GM21360 (cell line): Measurements from ENCODE around the gene CCND2.
A peak's percentile ranks its signal among the peaks of the same experiment; 100 is the strongest.

Experiments
- ATAC-seq: cut with Tn5 transposase; IDR thresholded peaks from one replicate; pipeline ENCODE4 v1.9.1; 2021; ENCODE audit warnings: mild to moderate bottlenecking, moderate library complexity; ENCODE audit not compliant: unreplicated experiment

Gene CCND2

DNA sequence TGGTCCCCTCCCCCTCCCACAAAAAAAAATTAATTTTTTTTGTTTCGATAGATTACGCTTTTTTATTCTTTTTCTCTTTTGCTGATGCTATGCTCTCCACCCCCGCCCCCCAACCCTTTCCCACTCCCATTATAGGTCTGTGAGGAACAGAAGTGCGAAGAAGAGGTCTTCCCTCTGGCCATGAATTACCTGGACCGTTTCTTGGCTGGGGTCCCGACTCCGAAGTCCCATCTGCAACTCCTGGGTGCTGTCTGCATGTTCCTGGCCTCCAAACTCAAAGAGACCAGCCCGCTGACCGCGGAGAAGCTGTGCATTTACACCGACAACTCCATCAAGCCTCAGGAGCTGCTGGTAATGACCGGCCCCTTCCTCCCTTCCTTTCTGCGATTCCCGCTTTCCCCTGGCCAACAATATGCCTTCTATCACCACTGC is 2.3 kb downstream of the CCND2 start:
- no peak for ATAC-seq

DNA sequence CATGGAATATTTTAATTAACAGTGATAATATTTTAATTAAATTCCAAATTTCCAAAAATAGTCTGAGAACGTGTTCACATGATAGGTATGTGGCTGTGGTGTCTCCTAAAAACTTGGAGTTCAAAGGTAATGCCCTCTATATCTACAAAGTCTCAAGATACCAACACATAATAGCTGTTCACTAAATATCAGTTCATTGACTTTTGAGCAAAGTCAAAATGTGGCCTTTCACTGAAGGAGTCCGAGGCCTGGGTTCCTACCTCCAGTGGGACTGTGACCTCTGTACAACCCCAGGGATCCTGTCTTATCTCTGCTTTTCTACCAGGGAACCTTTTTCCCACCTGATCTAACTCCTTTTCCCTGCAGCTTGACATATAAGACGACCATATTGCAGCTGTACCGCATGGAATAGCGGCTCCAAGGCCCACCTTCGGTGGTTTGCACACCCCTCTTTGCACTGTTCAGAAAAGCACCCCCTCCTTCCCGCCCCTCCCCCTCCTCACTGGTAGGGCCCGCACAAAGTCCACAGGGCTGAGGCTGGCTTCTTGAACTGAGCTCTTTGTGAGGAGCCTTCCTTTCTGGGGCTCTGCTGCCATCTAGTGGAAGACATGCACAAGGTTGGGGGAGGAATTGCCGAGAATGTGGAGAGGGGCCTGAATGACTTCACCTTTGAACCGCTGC is 3.1 kb downstream of the CCND2 start:
- peak; percentile 33 for ATAC-seq

DNA sequence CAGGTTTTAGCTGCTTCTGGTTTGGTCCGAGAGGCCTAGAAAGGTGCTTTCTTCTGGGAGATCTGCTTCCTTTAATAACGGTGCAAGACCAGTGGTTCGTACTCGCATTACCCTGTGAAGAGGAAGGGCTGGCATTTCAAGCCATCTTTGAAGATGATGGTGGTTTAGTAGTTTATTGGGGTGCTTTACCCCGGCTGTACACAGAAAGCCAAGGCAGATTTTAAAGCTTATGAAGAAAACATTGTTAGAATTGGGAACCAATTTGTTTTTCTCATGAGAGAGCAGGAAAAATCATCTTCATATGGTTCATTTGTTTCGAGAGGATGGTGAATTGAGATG is 3.6 kb downstream of the CCND2 start:
- ATAC-seq = no peak

DNA sequence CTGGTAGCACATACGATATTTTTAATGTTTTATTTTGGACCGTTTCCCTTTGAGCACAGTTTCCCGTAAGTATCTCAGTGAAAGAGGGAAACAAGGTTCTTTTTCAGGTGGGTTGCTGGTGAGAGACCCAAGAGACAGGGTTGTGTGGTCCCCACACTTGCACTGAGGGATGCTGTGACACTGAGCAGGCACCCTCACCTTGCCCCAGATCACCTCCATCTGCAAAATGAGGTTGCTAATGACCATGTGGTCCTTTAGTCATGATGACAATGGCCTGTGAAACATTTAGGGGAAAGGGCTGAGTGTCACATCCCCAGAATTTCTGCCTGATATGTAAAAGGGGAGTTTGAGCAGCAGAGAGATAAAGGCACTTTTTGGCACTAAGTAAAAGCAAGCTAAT is 4.3 kb downstream of the CCND2 start:
- ATAC-seq = no peak

DNA sequence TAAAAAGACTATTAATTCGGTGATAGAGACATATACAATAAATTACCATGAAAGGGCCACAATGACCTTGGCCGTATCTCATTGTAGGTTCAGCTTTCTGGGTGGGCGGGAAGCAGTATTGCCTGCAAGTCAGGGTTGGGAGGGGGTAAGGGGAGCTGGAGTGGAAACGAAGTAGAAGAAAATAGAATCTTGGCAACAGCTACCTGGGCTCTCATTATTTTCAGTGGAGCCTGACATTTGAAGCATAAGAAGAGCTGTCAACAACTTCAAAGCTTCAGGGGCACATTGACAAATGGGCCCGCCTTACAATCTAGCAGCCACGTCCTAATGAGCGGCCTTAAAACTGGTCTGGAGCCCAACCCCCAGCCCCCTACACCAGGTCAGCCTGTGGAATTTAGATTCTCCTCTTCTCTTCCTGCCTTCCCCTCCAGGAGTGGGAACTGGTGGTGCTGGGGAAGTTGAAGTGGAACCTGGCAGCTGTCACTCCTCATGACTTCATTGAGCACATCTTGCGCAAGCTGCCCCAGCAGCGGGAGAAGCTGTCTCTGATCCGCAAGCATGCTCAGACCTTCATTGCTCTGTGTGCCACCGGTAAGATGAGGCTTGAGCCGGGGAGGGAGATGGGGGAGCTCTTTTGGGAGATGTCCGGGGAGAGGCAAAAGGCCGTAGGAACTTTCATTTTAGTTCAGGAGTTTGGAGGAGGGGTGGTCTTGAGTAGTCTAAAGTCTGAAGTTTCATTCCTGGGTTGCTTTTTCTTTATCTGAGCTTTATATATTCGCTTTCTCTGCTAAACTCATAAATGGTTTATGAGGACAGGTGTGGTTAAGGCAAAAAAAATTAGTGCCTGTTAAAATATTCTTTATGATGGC is 5.0 kb downstream of the CCND2 start:
- ATAC-seq = no peak

DNA sequence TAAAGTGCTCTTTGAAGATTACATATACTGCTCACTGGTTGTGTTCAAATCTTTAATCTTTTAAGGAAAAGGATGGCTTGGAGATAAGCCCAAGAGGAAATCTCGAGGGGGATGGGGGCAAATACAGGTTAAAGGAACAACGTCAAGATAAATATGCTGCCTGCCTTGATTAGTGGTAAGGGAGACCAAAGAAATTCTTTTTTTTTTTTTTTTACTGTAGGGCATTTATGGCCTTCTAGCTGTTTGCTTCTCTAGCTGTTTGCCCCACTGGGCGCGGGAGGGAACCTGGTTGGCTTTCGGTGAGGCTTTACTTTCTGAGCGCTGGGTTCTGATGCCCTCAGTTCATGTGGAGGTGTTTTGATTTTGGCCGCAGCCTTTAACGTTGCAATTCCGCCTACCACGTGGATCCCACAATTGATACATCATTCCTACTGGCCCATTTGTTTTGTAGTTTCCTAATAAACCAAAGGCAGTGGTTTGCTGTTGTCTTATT is 5.7 kb downstream of the CCND2 start:
- no peak for ATAC-seq

DNA sequence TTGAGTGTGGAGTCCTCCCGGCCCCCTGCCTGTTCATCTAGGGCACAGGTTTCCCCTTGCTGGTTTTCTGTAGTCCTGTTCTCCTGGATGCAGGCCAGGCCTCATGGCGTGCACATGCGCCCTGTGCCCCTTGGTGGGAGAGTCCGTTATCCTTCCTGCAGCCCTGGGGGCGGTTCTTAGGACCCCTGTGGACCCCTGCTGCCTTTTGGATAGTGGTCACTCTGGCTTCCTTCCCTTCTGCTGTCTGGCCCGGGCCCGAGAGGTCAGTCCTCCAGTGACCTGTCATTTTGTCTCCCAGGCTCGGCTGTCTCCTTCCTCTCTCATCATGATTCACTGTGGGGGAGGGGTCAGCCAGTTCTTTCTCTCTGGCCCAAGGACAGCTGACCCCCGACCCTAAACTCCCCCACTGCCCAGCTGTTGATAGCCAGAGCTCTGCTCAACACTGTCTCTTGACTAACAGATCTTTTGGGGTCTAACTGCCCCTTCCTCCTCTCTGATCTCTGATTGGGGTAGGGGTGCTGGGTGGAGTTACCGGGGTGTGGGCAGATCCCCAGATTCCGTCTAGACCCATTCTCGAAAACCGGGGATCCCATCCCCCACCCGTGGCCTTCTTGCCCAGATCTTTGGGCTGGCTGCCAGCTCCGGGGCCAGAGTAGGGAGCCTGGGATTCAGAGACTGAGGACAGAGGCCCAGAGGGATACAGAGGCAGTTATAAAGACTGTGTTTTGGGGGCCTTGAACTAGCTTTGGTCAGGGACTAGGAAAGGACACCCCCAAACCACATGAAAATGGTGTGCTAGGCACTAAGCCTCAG is 7.0 kb downstream of the CCND2 start:
- no peak for ATAC-seq

DNA sequence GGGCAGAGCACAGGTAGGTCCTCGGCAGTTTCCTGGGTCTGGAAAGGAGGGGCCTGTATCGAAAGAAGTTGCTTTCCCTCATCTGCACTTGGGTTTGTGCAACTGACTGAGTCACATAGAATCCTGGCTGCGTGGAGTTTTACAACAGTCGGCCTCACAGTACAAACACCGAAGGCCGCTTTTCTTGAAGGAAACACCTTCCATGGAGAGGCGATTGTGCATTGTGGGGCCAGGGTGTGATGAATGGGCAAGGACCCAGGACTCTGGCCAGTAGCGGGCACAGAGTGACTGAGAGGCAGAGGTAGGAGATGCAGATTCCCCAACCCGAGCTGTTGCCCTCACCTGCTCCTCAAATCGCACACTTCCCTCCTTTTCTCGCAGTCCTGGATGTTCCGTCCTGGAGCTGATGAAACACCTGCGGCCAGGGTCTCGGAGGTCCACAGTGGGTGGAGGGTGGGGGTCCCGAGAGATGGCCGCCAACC is 7.7 kb downstream of the CCND2 start:
- no peak for ATAC-seq

DNA sequence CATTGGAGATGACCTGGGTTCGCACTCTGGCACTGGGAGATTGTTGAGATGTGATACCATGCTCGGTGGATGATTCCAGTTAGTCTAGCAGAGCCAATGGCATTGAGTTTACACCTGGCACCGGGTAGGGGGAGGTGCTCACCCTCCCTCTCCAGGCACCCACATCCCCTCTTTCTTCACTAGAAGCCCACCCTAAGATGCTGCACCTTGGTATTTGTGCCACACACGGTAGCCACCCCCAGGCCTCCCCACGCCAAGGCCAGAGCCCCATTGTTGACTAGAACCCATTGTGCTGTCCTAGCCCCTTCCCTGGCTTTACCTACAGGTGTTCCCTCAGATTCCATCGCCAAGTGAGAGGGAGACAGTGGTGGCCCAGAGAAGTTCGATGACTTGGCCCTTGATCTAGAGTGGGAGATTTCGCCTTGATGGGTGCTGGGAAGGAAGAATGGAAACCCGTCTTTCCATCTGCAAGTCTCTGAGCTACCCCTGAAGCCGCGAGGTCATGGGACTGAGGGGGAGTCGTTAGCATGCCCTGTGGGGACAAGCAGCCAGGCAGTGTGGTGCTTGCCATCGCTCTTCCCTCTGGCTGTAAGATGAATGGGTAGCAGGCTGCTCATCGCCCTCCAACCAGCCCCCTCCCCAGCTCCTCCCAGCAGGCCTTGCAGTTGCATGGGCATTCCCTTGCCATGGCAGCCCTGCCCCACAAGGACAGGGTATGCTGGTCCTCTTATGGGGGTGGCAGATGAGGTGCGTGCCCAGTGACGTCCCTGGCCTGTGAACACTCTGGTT is 8.7 kb downstream of the CCND2 start:
- no peak for ATAC-seq

DNA sequence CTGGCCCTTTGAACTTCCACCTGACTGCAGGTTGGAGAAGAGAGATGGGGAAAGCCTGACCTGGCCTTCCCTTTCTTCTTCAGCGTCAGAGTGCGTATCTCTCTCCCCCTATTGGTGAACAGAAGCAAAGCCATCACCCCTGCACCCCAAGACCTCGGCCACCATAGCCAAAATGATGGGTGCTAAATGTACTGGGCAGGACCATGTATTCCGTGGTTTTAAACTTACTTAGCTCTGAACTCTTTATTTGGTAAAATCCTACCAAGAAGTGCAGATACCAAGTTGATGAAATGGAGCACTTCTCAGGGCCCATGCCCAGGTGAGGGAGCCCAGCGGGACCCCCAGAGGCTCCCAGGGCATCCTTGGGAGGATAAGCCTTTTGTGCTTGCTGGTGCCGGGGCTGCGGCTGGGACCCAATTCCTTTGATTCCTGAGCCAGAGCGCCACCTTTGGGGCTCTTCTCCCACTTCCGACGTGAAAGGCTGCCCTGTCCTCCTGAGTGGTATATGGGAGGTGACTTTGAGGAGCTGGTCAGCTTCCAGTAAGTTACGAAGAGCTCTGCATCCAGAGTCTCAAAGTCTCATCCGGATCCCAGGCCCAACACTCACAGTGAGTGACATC is 9.4 kb downstream of the CCND2 start:
- ATAC-seq = no peak

DNA sequence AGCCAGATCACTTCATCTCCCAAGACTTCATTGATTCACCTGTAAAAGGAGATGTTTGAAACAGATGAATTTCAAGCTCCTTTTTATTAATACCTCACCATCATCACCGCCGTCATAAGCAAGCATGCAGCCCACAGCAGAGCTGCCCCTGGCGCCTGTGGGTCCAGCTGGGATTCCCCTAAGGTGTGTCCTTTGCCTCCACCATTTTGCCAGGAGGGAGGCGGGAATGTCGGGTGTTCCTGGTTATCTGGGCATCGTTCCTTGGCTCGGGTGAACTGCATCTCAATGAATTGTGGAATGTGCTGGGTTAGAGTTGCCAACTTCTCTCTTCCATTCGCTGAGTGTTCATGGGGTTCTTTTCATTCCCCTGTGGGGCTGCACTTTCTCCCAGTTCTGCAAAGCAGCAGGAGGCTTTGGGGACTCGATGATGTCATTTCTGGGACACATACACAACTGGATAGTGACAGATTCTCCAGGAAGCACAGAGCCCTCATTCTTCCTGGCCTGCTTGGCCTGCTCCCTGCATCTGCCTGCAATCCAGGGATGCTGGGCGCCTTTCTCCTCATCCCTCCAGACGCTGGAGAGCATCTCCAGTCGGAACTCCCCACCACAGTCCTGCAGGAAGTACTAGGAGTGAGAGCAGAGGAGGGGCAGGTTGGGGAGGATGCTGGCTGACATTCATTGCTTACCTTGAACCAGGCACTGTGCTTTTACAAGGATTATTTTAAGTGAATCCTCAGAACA is 10.1 kb downstream of the CCND2 start:
- no peak for ATAC-seq

DNA sequence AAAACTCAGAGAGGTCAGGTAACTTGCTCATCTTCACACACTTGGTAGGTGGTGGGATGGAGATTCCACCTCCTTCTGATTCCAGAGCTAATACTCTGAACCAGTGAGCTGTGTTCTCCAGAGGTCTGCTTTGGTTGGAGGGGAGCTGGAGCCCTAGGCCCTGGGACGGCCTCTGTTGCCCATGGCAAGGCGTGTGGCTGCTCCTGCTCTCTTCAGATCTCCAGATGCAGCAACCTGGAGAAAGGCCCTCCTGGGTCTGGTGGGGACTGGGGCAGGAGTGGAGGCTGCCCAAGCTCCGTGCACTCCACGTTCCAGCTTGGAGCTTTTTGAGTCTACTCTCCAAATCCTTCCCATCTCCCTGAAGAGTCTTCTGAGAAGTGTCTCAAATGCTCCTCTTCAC is 10.7 kb downstream of the CCND2 start:
- ATAC-seq = no peak

DNA sequence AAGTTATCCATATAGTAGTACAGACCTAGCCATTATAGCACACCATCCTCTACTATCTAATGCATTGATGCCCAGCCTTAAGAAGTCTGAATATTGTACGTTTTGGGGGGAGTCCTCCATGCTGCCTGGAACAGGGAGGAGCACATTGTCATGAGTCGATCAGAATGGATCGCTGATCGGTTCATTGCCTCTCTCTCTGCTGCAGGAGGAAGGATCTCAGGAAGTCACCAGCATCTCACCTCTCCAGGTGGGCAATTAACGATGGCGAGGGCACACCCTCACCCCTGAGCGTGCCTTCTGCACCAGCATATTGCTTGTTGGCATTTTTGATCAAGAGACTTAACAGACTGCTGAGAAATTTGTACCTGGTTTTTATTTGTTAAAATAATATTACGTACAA is 11.5 kb downstream of the CCND2 start:
- ATAC-seq = no peak

DNA sequence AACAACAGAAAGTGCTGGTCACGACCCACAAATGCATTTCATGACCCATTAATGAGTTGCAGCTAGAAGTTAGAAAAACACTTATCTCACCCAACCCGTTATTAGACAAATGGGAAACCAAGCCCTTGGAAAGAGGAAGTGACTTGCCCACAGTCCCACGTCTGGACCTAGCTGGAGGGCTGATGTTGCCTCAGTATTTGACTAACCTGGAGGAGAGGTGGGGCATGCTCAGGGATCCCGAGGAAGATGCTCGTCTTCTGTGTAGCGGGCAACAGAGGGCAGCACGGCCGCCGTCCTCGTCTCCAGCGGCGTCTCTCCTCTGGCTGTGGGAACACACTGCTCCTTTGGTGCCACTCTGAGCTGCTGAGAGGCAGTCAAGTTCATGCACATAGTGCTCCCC is 12.7 kb downstream of the CCND2 start:
- ATAC-seq = no peak

DNA sequence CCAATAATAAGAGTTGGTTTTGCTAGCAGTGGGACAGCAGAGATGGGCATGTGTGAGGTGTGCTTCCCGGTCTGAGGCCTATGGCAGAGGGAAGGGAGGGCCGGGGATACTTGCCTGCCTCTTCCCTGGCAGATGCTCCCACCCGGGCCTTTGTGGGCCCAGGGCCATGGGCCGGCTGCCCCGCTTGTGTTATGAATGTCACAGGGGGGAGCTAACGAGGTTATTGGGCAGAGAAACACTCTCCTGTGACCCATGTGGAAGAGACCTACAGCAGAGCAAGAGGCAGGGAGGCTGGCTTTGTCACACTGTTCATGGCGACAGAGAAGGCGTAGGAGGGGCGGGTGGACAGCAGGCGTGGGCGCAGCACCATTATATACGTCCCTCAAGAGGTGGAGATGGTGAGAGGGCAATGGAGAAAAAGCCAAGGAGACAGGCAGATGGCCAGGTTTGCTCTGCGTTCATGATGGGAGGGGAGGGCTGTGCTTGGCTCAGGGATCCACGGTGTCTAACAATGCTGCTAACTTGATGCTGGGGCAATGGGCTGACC is 13.3 kb downstream of the CCND2 start:
- no peak for ATAC-seq

DNA sequence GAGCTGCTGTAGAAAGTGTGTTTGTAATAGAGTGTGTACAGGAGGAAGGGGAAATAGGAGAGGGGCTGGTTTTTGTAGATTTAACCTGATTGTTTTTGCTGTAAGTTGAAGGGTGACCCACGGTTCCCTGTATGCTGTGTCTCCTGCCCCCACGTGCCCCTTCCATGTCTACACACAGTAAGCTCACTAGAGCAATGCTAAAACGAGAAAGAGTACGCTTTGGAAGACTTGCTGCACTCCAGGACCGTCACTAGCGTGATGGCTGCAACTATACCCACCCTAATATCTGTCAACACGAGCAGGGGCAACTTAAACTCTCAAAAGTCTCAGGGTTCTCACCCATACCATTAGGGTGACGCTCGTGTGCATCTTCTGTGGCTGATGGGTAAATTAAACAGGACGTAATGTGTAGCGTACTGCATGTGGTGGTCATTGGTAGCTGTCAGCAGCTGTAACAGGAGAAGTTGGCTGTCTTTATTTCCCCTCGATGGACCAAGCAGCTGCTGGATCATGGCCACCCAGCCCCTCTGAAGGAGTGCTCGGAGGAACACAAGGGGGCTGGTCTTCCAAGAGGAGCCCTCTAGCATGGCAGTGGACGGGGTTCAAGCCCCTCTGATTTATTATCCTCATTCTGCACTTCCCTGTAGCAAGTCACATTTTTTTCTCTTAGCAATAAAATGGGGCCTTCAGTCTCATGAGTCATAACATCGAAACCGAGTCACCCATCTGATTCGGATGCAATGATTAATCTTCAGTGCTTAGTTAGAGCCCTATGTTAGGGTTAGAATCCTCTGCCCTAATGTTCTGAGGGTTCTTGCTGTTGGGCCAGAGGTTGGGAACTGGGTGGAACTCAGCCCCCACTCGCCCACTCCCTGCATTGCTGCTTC is 14.0 kb downstream of the CCND2 start:
- ATAC-seq = no peak

DNA sequence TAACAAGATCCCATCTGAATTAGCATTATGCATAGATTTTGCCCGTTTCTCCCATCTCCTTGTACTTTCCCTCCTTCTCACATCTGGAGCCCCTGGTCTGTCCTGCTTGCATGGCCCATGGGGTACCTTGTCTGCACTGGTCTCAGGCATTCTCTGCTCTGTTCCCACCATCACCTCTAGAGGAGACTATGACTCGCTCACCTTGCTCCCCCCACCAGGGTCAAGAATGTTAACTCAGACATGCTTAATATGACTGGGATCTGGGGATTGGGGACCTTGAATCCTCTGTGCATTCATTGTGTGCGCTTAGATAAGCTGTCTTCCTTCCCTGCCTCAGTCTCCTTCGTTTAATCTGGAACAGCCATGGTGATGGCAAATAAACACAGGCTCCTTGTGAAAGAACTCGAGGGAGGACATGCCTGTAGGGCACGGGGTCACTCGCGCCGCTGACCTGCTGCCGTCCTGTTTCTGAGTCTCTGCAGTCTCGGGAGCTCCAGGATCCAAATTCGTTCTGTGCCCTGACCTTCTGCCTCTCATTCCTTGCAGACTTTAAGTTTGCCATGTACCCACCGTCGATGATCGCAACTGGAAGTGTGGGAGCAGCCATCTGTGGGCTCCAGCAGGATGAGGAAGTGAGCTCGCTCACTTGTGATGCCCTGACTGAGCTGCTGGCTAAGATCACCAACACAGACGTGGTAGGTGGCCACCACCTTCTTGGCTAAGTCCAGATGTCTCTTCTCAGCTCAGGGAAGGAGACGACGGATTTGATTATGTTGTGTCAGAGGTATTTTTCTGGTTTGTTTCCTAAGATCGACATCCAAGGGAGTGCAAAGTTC is 15.0 kb downstream of the CCND2 start:
- no peak for ATAC-seq
